ENCODE measurements around the gene CBLN1. TPM values are rescaled to one million over a fixed set of nuclear protein-coding genes. Genes with fewer than 3 reads are reported as not detected.

The CBLN1 gene
- not detected in 2 replicates for total RNA-seq

GRCh38 chr16:49281480-49281842 lies at the start of gene CBLN1:
Gene CBLN1, minus strand, starts transcription at chr16:49281838. Its CDS starts 373 bp downstream, at chr16:49281465.

Other genes starting within 250 kb of the CBLN1 start
- gene C16orf78, start 92.0 kb upstream of the CBLN1 start, total RNA-seq, result not detected in 2 replicates